Stimulated activated CD8-positive, alpha-beta memory T cell treated with anti-CD3 and anti-CD28 coated beads, Interleukin-15, amount 100 ng/mL, for 48 hours (primary cell): Measurements from ENCODE around the gene SLC9A9.
A peak's percentile ranks its signal among the peaks of the same experiment; 100 is the strongest.
"Not testable (repeated sequence)": the region's sequence is repeated elsewhere in the genome, so short reads cannot be mapped to it uniquely, and the experiment has no call there.

ENCODE experiments used
- DNase-seq, 2 donors: peaks; one replicate each; pipeline ENCODE4 v3.0.0-alpha.2; 2020; ENCODE audit warnings: low read depth in 2 of 2

SLC9A9 gene

DNA sequence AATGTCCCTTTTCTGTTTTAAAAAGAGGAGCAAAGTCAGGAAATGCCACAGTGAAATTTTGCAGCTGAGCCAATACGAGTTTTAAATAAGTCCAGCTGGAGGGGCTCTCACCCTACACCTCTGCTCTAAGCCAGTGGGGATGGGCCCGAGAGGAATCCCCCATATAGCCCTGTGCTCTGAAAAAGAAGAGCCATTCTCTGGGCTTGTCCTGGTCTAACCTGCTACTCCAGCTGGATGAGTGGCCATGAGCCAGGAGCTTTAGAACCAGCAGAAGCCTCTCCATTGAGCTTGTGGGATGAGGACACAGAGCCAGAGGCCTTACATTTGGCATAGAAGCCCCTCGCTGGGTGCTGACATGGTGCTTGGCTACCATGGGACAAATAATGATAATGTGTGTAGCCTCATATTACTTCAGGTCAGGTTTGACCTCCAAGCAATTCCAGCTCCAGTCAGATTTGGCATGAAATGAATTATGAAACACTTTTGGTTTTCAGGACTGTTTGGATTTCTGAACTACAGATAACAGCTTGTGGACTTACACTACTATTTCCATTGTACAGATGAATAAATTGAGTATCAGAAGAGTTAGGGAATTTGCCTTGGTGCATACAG is 556.3 kb downstream of the SLC9A9 start:
- no peak for DNase-seq

DNA sequence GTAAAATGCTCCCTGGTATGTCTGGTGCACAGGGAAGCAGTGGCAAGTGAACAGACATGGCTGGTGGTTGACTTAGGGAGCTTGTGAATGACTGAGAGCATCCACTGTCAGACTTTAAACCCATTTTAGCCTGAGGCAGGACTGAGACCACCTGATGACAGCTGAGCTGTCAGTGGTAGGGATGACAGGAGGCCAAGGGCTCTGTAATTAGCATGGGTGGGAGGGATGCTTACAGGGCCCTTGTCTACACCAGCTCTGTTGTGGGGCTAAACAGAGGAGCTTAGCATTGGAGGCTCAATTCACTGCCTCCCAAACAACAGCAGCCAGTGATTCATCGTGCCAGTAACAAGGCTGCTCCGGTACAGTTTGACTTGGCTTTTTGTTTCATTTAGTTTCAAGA is 559.3 kb downstream of the SLC9A9 start:
- DNase-seq = no peak

DNA sequence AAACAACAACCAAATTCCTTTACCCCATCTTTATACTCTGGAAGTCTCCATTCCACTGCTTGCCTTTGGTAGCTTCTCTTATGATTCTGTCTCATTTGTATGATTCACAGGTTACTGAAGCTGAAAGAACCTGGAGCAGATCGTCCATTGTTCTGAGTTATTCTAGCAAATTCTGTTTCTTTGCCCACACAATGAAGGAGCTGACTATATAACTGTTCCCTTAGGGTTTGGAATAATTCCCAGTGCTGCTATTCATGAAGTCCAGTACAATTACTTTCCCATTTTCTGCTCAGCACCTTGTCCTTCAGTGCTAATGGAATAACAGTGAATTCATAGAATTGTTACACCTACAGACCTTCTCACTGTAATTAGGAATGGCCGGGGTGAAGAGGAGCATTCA is 560.9 kb downstream of the SLC9A9 start:
- no peak for DNase-seq

DNA sequence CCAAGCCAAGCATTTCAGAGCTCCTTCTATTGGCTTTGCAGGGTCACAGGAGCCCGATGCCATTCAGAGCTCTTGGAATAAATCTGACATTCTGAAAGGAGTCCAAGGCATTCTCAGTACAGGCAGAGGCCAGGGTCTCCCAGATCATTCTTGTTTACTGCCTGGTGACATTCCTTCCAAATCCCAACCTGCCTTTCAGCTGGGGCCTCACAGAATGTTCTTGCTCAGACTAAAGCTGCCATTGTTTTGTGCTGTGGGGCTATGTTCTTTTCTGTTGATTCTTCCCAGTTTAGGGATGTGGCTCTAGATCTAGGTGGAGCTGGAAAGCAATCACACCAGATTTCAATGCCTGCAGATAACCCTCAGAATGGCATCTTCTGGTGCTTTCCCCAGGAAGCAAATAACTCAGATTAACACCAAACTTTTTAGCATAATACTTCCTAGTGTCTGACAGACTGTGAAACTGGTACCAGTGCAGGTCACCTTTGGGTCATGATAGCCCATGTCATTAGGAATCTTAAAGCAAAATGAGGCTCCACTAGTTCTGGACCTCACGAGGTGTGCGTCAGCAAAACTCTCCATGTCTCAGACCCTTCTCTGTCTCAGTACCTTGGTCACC is 561.8 kb downstream of the SLC9A9 start:
- DNase-seq = no peak

DNA sequence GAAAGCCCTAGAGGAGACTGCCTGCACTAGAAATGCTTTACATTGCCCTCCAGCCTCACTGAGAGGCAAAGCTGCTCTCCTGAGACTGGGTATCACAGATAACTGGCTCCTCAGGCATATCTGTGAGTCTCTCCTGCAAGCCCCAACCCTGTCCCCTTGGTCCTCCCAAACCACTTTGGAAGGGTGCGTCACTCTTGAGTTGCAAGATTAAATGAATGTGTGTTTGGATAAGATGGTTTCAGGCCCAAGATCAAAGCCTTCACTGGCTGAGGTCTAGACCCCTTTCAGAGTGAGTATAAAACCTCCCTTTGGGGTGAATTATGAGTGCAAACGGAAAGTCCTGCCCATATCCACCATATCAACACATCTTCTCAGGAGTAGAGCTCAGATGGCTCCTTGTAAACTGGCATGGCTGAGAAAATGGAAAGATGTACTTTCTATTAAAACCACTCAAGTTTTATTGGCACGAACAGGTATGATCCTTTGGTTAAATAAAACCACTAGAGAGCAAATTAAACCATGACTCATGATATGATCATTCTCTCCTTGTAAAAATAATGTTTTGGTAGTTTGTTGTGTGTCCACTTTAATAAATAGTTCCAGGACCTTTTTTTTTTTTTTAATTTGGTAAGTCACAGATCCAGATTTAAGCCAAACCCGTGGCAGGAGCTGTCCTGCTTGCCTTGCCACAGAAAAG is 564.7 kb downstream of the SLC9A9 start:
- peak in 1 of 2 donors; percentile 2 for DNase-seq

DNA sequence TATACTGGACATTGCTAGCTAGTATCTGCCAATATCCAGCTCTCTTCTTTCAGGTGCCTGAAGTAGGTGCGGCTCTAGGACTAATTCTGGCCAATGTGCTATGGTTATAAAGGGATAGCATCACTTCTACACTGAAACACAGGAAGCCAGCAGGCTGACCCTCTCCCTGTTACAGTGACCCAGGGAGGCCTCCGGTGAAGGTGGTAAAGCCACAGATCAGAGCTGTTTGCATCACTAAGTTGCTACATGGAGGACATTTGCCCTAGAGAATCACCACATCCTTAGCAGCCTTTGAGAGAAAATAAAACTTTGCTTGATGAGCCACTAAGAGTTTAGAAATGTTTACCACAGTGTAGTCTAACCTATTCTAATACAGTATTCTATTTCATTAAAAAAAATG is 567.3 kb downstream of the SLC9A9 start:
- DNase-seq = no peak

DNA sequence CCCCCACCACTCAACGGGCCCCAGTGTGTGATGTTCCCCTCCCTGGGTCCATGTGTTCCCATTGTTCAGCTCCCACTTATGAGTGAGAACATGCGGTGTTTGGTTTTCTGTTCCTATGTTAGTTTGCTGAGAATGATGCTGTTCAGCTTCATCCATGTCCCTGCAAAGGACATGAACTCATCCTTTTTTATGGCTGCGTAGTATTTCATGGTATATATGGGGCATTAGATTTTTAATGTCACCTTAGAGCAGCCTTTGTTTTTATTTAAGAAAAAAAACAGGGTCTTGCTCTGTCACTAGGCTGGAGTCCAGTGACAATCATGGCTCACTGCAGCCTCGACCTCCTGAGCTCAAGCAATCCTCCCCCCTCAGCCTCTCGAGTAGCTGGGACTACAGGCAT is 568.7 kb downstream of the SLC9A9 start:
- DNase-seq = not testable (repeated sequence)

DNA sequence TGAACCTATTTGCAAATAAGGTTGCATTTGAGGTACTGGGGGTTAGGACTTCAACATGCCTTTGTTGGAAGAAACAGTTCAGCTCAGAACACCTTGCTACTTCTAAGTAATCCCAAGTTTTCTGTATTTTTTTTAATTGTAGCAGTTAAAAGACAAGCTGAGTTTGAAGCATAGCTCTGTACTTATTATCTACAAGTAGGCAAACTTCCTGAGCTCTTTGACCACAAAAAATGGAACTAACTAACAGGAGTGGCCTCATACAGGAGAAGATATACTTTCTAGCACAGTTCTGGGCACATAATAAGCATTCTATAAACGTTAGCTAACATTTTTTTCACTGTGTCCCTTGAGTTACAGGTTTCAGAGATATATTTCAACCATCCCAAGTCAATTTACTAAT is 569.5 kb downstream of the SLC9A9 start:
- no peak for DNase-seq

DNA sequence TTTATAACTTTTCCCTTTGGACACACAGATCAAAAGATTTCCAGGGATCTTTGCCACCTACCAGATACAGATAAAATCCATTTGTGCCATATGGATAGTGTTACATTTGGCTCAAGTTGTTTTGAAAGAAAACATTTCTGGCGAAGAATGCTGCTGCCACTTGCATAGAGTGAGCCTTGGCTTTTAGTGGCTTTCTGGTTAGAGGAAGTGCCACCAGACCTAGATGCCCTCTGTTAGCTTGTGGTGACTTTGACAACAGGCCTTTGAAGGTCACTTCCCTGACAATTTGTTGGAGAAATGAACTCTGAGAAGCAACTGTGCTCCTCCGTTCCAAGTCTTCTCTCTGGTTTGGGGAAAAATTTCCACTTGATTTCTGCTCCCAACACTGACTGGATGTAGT is 570.7 kb downstream of the SLC9A9 start:
- DNase-seq = no peak

DNA sequence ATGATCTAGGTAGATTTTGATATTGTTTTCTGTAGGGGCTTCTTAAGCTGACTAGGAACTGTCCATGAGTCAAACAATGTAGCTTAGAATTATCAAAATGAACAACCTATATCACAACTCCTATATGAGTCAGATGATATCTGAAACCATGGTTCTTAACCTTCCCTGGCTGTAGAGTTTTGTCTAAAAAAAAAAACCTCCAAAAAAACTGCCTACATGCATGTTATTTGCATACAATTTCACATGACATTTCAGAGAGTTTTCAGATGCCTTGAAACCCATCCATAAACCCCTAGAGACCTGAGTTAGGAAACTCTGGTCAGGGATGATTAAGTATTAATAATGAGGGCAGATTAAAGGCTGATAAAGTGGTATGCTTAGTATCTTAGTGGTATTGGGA is 571.7 kb downstream of the SLC9A9 start:
- no peak for DNase-seq

DNA sequence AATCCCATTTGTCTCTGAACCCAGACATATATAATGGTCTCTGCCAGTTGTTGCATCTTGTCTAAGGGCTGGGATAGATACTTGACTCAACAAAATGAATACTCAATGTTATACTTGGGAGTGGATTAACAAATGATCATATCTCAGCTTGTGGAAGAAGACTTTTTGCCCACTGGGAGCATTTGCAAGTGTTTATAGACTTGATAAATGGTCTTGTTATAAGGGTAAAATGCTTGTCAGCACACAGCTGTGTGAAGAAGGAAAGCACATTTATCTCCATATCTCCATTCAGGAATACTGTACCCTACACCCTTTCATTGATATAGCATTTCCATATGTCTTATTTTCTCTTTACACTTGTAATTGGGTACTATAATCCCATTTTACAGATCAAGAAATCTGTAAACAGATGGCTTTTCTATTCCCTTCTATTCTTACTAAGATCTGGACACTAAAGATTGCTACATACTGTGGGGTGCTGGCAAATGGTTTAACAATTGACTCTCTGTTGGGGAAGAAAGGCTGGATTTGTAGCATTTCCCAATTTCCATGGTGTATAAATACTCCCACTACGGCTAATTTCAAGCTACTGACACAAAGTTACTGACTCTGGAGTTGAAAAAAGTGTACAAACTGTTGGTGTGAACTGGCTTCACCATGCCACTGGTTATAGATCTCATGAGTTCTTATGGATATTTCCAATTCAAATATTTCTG is 574.1 kb downstream of the SLC9A9 start:
- DNase-seq = no peak

DNA sequence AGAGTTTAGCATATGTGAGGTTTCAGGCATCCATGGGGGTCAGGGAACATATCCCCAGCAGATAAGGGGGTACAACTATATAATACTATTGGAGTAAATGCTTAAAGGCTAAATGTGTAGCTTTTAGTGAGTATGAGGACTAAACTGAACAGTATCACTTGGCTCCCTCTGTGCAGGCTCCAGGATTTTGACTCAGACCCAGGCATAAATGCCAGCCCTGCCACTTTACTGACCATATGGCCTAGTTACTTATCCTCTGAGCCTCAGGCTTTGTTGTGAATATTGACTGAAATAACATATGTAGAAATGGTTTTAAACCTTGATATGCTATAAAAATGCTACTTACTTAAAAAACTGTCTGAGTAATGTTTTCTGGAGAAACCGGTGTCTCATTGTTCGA is 577.1 kb downstream of the SLC9A9 start:
- no peak for DNase-seq

DNA sequence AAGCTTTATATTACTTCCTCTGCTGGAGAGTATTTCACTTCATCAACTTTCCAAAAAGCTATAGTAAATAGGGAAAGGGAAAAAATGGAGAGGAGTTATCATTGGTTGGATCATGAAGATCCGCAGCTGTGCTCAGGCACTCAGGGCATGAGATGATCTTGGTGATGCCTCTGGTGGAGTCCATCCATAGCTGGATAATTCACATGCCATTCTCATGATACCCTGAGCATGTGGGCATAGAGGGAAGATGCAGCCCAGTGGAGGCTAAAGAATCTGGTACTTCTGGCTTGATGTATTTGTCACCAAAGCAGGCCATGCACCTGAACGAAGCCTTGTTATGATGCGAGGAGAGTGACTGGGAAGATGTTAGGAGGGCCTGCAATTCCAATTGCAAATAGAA is 578.5 kb downstream of the SLC9A9 start:
- DNase-seq = no peak

DNA sequence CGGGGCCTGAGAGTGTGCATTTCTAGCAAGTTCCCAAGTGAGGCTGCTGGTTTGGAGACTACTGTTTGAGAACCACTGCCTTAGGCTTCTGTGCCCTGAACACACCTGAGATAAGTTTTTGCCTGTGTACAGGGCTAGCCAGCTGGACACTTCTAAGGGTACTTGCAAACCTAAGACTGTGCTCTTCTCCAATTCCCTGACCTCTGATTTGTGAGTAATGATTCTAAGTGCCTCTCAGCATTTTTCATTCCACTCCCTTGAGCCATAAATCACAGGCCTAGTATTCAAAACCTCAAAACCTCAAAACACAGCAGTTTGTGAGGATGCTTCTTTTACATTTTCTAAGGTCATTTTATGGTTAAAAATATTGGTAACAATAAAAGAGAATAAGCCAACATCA is 580.3 kb downstream of the SLC9A9 start:
- DNase-seq = no peak

DNA sequence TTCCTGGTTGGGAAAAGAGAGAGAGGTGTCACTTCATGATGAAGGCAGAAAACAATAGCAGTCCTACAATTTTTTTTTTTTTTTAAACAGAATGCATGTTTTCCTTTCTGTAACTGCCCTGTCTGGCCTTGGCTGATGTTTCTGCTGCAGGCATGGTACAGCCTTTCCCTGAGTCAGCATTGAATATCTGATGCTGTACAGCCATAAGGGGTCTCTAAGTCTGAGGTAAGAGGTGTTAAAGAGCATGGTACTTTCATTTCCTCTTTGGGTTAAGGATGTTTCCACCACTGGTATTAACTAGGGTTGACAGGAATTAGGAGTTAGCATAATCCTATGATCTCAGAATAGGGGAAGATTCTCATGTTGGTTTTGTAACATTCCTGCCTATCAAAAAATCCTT is 581.3 kb downstream of the SLC9A9 start:
- no peak for DNase-seq

DNA sequence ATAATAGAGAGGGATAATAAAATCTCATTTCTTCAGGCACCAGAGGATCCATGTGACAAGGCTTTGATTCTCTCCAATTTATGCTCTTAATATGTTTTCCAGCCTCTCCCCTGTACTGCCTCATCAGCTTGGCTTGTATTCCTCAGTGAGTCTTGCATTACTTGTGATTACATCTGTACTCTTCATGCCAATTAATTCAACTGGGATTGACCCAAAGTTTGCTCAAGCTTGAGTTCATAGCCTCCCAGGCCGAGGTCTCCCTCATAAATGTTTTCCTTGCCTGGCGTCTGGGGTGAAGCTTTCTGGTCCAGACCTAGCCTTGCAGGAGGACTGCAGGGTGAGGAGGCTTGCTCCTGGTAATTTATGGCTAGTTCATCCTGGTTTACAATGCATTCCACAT is 581.8 kb downstream of the SLC9A9 start:
- no peak for DNase-seq

DNA sequence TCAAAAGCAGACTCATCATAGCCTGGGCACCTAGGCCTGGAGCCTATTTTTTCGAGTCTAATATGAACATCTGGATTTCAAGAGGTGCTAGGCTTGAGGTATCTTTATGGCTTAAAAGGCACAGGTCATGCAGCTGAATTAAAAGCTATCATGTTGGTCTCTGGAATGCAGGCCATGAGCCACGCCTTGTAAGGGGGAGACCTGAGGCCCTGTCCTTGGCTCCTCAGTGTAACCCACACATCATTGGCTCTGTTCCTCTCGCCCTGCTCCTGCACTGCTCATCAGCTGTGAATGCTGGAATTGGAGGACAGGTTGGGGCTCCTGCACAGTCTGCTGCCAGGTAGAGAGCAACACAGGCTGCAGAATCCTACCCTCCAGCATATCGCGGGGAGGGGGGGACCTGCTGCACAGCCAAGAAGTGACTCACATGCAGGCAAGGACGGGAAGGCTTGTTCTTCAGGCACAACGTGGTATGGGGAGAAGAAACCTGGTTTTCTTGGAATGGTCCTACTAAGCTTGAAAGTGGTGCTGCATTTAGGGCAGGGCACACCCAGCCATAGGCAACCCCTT is 582.7 kb downstream of the SLC9A9 start:
- DNase-seq = no peak

DNA sequence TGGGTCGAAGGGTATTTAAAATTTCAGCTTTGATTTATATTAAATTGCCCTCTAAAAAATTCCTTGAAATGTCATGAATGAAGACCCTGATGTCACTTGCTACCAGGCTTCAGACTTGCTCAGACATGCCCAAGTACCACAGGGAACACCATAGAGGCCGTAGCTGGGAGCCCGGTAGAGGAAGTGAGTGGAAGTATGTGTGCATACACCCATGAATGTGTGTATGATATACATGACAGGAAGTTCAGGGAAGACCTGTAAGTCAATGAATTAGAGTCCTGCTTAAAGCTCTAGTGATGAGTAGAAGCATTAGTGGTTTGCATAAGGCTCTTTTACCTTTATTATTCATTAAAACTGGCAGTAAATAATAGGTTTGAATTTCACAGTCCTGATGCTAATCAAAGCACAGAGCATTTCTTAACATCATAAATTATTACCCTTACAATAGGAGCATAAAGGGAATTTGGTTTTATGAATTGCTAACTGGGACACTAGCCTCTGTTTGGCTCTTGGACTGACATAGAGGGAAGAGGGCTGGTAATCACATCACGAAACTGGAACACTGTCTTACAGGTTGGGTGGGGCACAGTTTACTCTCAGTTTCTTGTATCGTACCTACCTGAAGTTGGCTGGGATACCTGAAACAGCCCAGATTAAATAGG is 584.3 kb downstream of the SLC9A9 start:
- DNase-seq = no peak

DNA sequence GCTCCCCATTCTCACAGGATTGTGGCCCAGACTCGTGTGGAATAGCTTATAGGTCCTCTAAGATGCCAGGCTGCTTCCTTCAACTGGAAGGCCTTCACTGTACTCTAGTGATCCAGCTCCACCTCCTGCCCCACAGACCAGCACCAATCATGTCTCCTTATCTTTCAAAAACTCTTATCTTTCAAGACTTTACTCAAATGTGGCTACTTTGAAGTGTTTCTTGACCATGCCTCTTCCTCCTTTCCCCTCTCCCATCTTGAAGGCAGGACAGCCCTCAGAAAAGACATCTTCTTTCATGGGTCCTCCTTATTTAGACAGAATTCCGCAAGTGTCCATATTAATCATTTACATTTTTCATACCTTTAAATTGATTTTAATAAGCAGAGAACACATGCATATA is 586.4 kb downstream of the SLC9A9 start:
- no peak for DNase-seq

DNA sequence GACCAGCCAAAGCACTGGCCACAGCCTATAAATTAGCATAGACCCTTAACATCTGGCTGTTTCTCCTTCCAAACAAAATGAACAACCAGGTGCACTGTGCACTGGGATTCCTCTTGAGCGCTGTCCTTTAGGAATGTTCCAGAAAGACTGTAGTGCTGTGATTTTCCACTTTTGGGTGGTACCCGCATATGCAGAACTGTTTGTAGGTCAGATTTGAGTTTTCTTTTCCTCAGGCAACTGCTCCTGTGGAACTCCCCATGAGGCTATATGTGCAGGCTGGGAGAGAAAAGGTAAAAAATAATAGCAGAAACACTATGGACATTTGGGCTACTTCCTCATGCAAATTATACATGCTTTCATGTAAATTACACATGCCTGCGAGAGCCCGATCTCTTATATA is 589.6 kb downstream of the SLC9A9 start:
- DNase-seq = no peak

DNA sequence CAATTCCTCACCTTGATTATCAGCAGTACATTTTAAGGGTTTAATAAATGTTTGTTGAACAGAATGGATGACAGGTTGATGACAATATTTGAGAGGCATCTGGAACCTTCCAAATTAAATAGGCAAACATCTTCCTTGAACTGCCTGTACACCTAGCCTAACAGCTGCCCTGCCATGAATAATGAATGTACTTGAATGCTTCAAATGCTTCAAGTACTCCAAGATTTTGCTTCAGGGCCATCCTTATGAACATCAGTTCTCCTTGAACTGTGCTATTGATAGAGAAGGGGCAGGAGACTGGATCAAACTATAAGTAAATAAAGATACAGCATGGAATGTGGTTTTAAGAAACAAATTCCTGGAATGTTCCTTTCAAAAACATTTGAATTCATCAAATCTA is 591.9 kb downstream of the SLC9A9 start:
- no peak for DNase-seq

DNA sequence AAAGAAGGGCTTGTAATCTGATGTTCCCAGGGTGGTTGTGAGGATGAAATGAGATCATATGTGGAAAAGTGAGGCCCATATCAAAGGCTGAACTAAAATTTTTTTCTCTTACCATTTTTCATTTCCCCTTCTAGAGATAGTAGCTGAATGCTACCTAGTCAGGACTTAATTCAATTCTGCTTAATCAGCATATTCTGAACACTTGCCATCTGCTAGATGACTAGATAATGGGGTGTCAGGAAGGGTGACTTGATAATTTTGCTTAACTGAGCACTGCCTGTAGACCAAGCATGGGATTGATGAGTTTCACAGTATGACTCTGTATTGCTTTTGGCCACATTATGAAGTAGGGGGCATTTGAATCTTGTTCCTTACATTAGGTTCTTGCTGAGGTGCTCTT is 592.5 kb downstream of the SLC9A9 start:
- no peak for DNase-seq
